Mesenchymal stem cell (in vitro differentiated cells and primary cell): ENCODE measurements around the gene MATN3.

Experiments
- DNase-seq: peaks from one replicate; pipeline ENCODE4 v3.0.0-alpha.2; 2013
- H2AFZ ChIP-seq: one replicate; pipeline ENCODE4 v1.6.1; 2013; ENCODE audit warnings: low read depth, mild to moderate bottlenecking, control low read depth, inconsistent platforms, low read length, moderate library complexity
- H2AK5ac ChIP-seq: 2 replicates; pipeline ENCODE4 v1.6.1; 2013; ENCODE audit warnings: low read length, moderate library complexity, mild to moderate bottlenecking, inconsistent platforms; ENCODE audit not compliant: severe bottlenecking
- H2BK120ac ChIP-seq: one replicate; pipeline ENCODE4 v1.6.1; 2013; ENCODE audit warnings: low read depth, mild to moderate bottlenecking, inconsistent platforms, low read length, moderate library complexity
- H2BK12ac ChIP-seq, 2 experiments: one replicate each; pipeline ENCODE4 v1.6.1; 2013; ENCODE audit warnings: inconsistent platforms in 2 of 2, low read length in 2 of 2, mild to moderate bottlenecking in 2 of 2, moderate library complexity in 2 of 2, control low read depth in 1 of 2
- H2BK15ac ChIP-seq: one replicate; pipeline ENCODE4 v1.6.1; 2013; ENCODE audit warnings: mild to moderate bottlenecking, low read depth, inconsistent platforms; ENCODE audit not compliant: poor library complexity, severe bottlenecking
- H2BK5ac ChIP-seq: 2 replicates; pipeline ENCODE4 v1.6.1; 2013; ENCODE audit warnings: low read depth, mild to moderate bottlenecking, low read length, control low read depth, inconsistent platforms; ENCODE audit not compliant: poor library complexity, severe bottlenecking
- H3K14ac ChIP-seq, 2 experiments: one replicate each; pipeline ENCODE4 v1.6.1; 2013; ENCODE audit warnings: inconsistent platforms in 2 of 2, low read length in 2 of 2, control low read depth in 1 of 2, mild to moderate bottlenecking in 1 of 2, moderate library complexity in 1 of 2
- H3K18ac ChIP-seq, 2 experiments: one replicate each; pipeline ENCODE4 v1.6.1; 2013; ENCODE audit warnings: inconsistent platforms in 2 of 2, low read length in 2 of 2, control low read depth in 1 of 2, low read depth in 1 of 2, mild to moderate bottlenecking in 1 of 2
- H3K23ac ChIP-seq, 2 experiments: one replicate each; pipeline ENCODE4 v1.6.1; 2013; ENCODE audit warnings: inconsistent platforms in 2 of 2, low read length in 2 of 2, mild to moderate bottlenecking in 2 of 2, moderate library complexity in 2 of 2, control low read depth in 1 of 2
- H3K27ac ChIP-seq: 2 replicates; pipeline ENCODE4 v1.5.1; 2013; ENCODE audit warnings: mild to moderate bottlenecking, moderate library complexity, low read length, control low read depth, inconsistent platforms; ENCODE audit not compliant: poor library complexity, severe bottlenecking
- H3K27me3 ChIP-seq, 2 experiments: 2 replicates each; pipeline versions ENCODE4 v1.6.1 to v1.7.0; 2013; ENCODE audit warnings: low read length in 2 of 2, mild to moderate bottlenecking in 2 of 2, moderate library complexity in 2 of 2, control low read depth in 1 of 2, inconsistent platforms in 1 of 2; ENCODE audit not compliant: control insufficient read depth in 1 of 2, insufficient read depth in 1 of 2
- H3K36me3 ChIP-seq, 2 experiments: 2 replicates each; pipeline versions ENCODE4 v1.6.1 to v1.7.0; 2013; ENCODE audit warnings: low read length in 2 of 2, control low read depth in 1 of 2, inconsistent platforms in 1 of 2, low read depth in 1 of 2, mild to moderate bottlenecking in 1 of 2; ENCODE audit not compliant: insufficient read depth in 2 of 2, control insufficient read depth in 1 of 2
- H3K4ac ChIP-seq, 2 experiments: one replicate each; pipeline ENCODE4 v1.6.1; 2013; ENCODE audit warnings: inconsistent platforms in 2 of 2, low read length in 2 of 2, mild to moderate bottlenecking in 2 of 2, moderate library complexity in 2 of 2, control low read depth in 1 of 2, low read depth in 1 of 2
- H3K4me1 ChIP-seq: 2 replicates; pipeline ENCODE4 v1.6.1; 2013; ENCODE audit warnings: low read depth, low read length, control low read depth; ENCODE audit not compliant: control insufficient read depth, insufficient read depth
- H3K4me2 ChIP-seq: 2 replicates; pipeline ENCODE4 v1.6.1; 2013; ENCODE audit warnings: low read length, mild to moderate bottlenecking, inconsistent platforms; ENCODE audit not compliant: poor library complexity, severe bottlenecking
- H3K4me3 ChIP-seq, 2 experiments: 2 replicates each; pipeline versions ENCODE4 v1.5.1 to v1.7.0; 2013; ENCODE audit warnings: low read length in 2 of 2, mild to moderate bottlenecking in 2 of 2, control low read depth in 1 of 2, low read depth in 1 of 2; ENCODE audit not compliant: insufficient read depth in 1 of 2
- H3K79me1 ChIP-seq: replicated peaks from 2 replicates; pipeline ENCODE4 v1.6.1; 2013; ENCODE audit warnings: mild to moderate bottlenecking, control low read depth, low read length, inconsistent platforms; ENCODE audit not compliant: poor library complexity, severe bottlenecking
- H3K9ac ChIP-seq: 2 replicates; pipeline ENCODE4 v1.7.0; 2013; ENCODE audit warnings: mild to moderate bottlenecking, low read length, moderate library complexity
- H3K9me3 ChIP-seq: 2 replicates; pipeline ENCODE4 v1.7.0; 2013; ENCODE audit warnings: mild to moderate bottlenecking, low read length; ENCODE audit not compliant: control insufficient read depth
- H4K8ac ChIP-seq: one replicate; pipeline ENCODE4 v1.6.1; 2013; ENCODE audit warnings: inconsistent platforms, mild to moderate bottlenecking, low read length, moderate library complexity
- H4K91ac ChIP-seq: one replicate; pipeline ENCODE4 v1.6.1; 2013; ENCODE audit warnings: mild to moderate bottlenecking, low read length, inconsistent platforms
- WGBS: methylation state at CpG from one replicate; pipeline ENCODE4 v1.1.7; 2013; ENCODE audit warnings: mixed read lengths; 5-methylcytosine and 5-hydroxymethylcytosine counted together

The MATN3 gene

DNA sequence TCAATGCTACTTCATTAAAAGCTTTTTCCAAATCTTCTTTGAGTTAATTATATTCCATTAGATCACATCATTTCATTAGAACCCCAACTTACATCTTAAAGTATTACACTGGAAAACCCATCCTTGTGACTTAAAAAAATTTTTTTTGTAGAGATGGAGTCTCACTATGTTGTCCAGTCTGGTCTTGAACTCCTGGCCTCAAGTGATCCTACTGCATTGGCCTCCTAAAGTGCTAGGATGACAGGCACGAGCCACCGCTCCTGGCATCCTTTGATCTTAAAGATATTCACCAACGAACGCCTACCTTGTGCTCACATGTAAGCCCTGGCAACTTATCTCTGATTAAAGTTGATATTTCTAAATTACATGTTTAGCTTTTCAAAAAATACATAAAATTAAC is 32.3 kb upstream of the MATN3 start:
- H3K27ac ChIP-seq, result no peak overlapping the region
- no peak overlapping the region for H2BK15ac ChIP-seq
- peaks cover 2% of the 10 kb centered on the region for H3K79me1 ChIP-seq
- H2BK5ac ChIP-seq, result no peak overlapping the region
- no peak overlapping the region for H3K23ac ChIP-seq
- no peak overlapping the region for H2AK5ac ChIP-seq
- H3K4me1 ChIP-seq, result peaks cover 10% of the 10 kb centered on the region
- H4K8ac ChIP-seq, result no peak overlapping the region
- no peak overlapping the region for H3K4me2 ChIP-seq
- no peak for DNase-seq
- H3K18ac ChIP-seq, result no peak overlapping the region
- H3K4me3 ChIP-seq, result no peak overlapping the region
- WGBS, result 100% methylated on average over 2 of the region's 4 CpGs
- H3K9ac ChIP-seq, result no peak overlapping the region
- H3K9me3 ChIP-seq, result no peaks in the 10 kb centered on the region
- H3K14ac ChIP-seq, result no peak overlapping the region
- no peak overlapping the region for H4K91ac ChIP-seq
- peaks cover 4 to 11% of the 10 kb centered on the region in 2 experiments for H3K36me3 ChIP-seq
- H3K27me3 ChIP-seq, result no peaks in the 10 kb centered on the region
- H3K4ac ChIP-seq, result no peak overlapping the region
- no peak overlapping the region for H2BK120ac ChIP-seq
- no peak overlapping the region for H2BK12ac ChIP-seq
- H2AFZ ChIP-seq, result no peak overlapping the region

DNA sequence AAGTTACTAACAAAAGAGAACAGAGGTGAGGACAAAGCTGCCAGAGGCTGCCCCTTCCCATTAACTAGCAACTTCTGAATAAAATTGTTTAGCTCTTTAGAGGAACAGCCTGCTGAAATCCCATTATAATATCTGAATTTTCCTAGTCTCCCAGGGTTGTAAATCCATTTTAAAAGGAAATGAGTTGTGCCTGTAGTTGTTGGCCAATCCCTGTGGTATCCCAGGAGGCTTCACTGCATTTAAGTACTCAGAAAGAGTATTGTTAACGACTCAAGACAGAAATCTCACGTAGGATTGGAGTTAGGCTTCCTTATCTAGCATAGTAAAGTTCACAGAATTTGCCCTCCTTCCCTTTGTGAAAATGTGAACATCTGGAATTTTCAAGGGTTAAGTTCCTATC is 30.1 kb upstream of the MATN3 start:
- no peak overlapping the region for H3K18ac ChIP-seq
- no CpG with 5 or more reads among the region's 2 CpGs for whole genome bisulfite sequencing

DNA sequence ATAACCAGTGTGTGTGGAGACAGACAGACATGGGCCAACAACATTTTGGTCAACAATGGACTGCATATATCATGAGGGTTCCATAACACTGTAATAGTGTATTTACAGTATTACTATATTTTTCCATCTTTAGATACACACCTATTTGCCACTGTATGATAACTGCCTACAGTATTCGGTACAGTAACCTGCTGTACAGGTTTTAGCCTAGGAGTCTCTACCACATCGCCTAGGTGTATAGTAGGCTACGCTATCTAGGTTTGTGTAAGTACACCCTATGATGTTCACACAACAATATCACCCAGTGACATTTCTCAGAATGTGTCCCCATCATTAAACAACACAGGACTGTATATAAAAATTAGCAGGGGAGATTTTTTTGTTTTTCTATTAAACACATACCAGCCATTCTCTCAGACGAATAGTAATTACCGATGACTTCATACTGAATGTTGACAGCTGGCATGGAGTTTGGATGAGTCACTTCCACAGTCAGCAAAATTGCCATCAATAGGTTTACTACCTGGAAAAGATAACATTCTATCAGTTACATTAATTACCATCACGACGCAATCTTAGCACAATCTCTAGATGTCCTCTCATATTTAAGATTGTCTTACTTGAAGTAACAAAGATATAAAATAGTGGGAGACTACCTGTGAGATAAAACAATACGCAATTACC is 28.2 kb upstream of the MATN3 start:
- Histone ChIP-seq H3K9ac (peak overlapping the region; percentile 14), H4K91ac (no peak overlapping the region), H3K4ac (no peak overlapping the region), H2BK15ac (no peak overlapping the region), H3K27ac (peak overlapping the region; percentile 53), H2BK12ac (no peak overlapping the region), H3K4me2 (no peak overlapping the region), H3K27me3 (no peaks in the 10 kb centered on the region), H3K79me1 (peaks cover 10% of the 10 kb centered on the region), H2BK5ac (no peak overlapping the region), H3K4me1 (peaks cover 12% of the 10 kb centered on the region), H3K36me3 (peaks cover 21 to 52% of the 10 kb centered on the region in 2 experiments), H3K23ac (no peak overlapping the region), H3K18ac (no peak overlapping the region), H2AK5ac (peak overlapping the region; percentile 82), H2AFZ (no peak overlapping the region), H3K9me3 (no peaks in the 10 kb centered on the region), H3K4me3 (no peak overlapping the region), H2BK120ac (no peak overlapping the region), H3K14ac (no peak overlapping the region), H4K8ac (no peak overlapping the region)
- 100% methylated on average over 1 of the region's 8 CpGs for WGBS
- no peak for DNase-seq

More for the DNA sequence above, 30.1 kb upstream of the MATN3 start:
- H3K23ac ChIP-seq, result no peak overlapping the region
- H3K4ac ChIP-seq, result no peak overlapping the region
- H3K4me3 ChIP-seq, result no peak overlapping the region
- H3K36me3 ChIP-seq, result peaks cover 18 to 33% of the 10 kb centered on the region in 2 experiments
- DNase-seq, result peak; percentile 40
- no peaks in the 10 kb centered on the region for H3K27me3 ChIP-seq
- no peak overlapping the region for H3K27ac ChIP-seq
- peaks cover 3% of the 10 kb centered on the region for H3K79me1 ChIP-seq
- H3K9me3 ChIP-seq, result no peaks in the 10 kb centered on the region
- H3K4me2 ChIP-seq, result no peak overlapping the region
- peak overlapping the region; percentile 37 for H3K9ac ChIP-seq
- no peak overlapping the region for H2AK5ac ChIP-seq
- H2BK120ac ChIP-seq, result no peak overlapping the region
- H2AFZ ChIP-seq, result no peak overlapping the region
- H4K91ac ChIP-seq, result no peak overlapping the region
- no peak overlapping the region for H4K8ac ChIP-seq
- no peak overlapping the region for H2BK15ac ChIP-seq
- peaks cover 10% of the 10 kb centered on the region for H3K4me1 ChIP-seq
- H2BK5ac ChIP-seq, result no peak overlapping the region
- H2BK12ac ChIP-seq, result no peak overlapping the region
- no peak overlapping the region for H3K14ac ChIP-seq

DNA sequence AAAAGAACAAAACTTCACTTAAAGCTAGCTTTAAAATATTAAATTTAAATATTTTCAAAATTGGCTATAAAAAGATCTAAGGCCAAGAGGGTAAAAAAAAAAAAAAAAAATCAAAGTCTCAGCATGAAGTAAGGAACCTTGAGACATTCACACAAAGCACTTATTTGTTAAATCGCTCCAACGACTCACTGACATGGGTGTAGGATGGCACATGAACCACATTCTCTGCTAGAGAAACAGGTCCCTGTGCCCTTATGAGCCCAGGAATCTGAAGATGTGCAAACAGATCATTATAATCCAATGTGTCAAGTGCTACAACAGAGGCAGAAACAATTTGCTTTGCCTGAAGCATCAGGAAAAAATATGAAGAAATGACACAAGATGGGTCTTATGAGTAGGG is 25.2 kb upstream of the MATN3 start:
- Histone ChIP-seq H3K4me1 (peaks cover 6% of the 10 kb centered on the region), H3K4ac (no peak overlapping the region), H4K8ac (no peak overlapping the region), H2BK5ac (no peak overlapping the region), H2AK5ac (no peak overlapping the region), H3K23ac (no peak overlapping the region), H3K36me3 (peaks cover 34 to 82% of the 10 kb centered on the region in 2 experiments), H3K4me2 (no peak overlapping the region), H3K27ac (no peak overlapping the region), H2BK120ac (no peak overlapping the region), H3K27me3 (no peaks in the 10 kb centered on the region), H2AFZ (no peak overlapping the region), H3K14ac (no peak overlapping the region), H3K9me3 (no peaks in the 10 kb centered on the region), H3K9ac (no peak overlapping the region), H2BK12ac (no peak overlapping the region), H3K4me3 (no peak overlapping the region), H3K18ac (no peak overlapping the region), H4K91ac (no peak overlapping the region), H3K79me1 (peaks cover 23% of the 10 kb centered on the region), H2BK15ac (no peak overlapping the region)
- WGBS, result 96% methylated on average over 2 of the region's 2 CpGs
- DNase-seq, result no peak
